Measurements from ENCODE around the gene NBL1. TPM values are rescaled to one million over a fixed set of nuclear protein-coding genes. Genes with fewer than 3 reads are reported as not detected.

NBL1 gene
- total and polyA plus RNA-seq, 2 experiments from 2014 or later: 6.1 to 10.6 TPM

GRCh38 chr1:19606817-19607642 is 37.1 kb upstream of the NBL1 start:
- TF ChIP-seq CTCF (conservative IDR thresholded peaks at IDR 0.05; ENCODE audit: low read depth in 2 of 2) (no peak), ZNF462 (CRISPR knock-in tag; IDR thresholded peaks at IDR 0.05) (no peak), ZNF331 (CRISPR knock-in tag; IDR thresholded peaks at IDR 0.05; ENCODE audit: low read depth) (no peak), ZNF114 (CRISPR knock-in tag; IDR thresholded peaks at IDR 0.05) (no peak), POLR2AphosphoS5 (IDR thresholded peaks at IDR 0.05; ENCODE audit: low read depth) (no peak), EZH2phosphoT487 (IDR thresholded peaks at IDR 0.05; ENCODE audit: unreplicated experiment) (no peak)
- Histone ChIP-seq H3K4me3 (no peak overlapping the region), H3K4me1 (ENCODE audit: insufficient read depth) (peaks cover 8% of the 10 kb centered on the region; the same call in 1 of the 2 replicates), H3K36me3 (ENCODE audit: insufficient read depth) (no peaks in the 10 kb centered on the region), H4K20me1 (replicated peaks; ENCODE audit: insufficient read depth) (peaks cover 64% of the 10 kb centered on the region), H2AFZ (no peak overlapping the region), H3F3A (replicated peaks; ENCODE audit: low read depth) (0 out of 2 replicates have a peak, but pooled peaks cover 4% of the 10 kb centered on the region), H3K79me2 (replicated peaks; ENCODE audit: insufficient read depth) (peaks cover 94% of the 10 kb centered on the region), H3K27me3 (ENCODE audit: insufficient read depth) (no peaks in the 10 kb centered on the region), H3K9me2 (ENCODE audit: insufficient read depth) (no peaks in the 10 kb centered on the region), H3K4me2 (no peak overlapping the region), H3K27ac (ENCODE audit: low read depth) (no peak overlapping the region)
- H3K9me3 Mint-ChIP-seq: no peaks in the 10 kb centered on the region
- DNase-seq (ENCODE audit: low spot score) (no peak), ATAC-seq (no peak)
- H3K4me1 Mint-ChIP-seq: peaks cover 4% of the 10 kb centered on the region; the same call in 2 of the 3 replicates
- no peaks in the 10 kb centered on the region for H3K36me3 Mint-ChIP-seq (ENCODE audit: low read depth)
- no peak overlapping the region for H3K27ac Mint-ChIP-seq
- no peaks in the 10 kb centered on the region for H3K27me3 Mint-ChIP-seq (ENCODE audit: insufficient read depth, low read depth, poor library complexity)
- no peak overlapping the region for H3K4me3 Mint-ChIP-seq

Data from GM23338 (cell line).